HFF-Myc (cell line): ENCODE data around the gene KIAA0586.
"Not testable (repeated sequence)": the region's sequence is repeated elsewhere in the genome, so short reads cannot be mapped to it uniquely, and the experiment has no call there.

ENCODE experiments used
- DNase-seq: peaks from one replicate; pipeline ENCODE4 v3.0.0-alpha.2; 2011; ENCODE audit warnings: low read depth; ENCODE audit errors: extremely low read depth
- H3K4me3 ChIP-seq: replicated peaks from 2 replicates; pipeline ENCODE4 v1.5.1; 2011; ENCODE audit warnings: low read depth, mild to moderate bottlenecking, control low read depth, low read length
- TF ChIP-seq, protein P1 (sequence below): IDR thresholded peaks from 2 replicates; pipeline ENCODE4 v1.5.1; 2012; ENCODE audit warnings: mild to moderate bottlenecking, low read depth, low read length, control low read depth; ENCODE audit errors: missing control alignments

The KIAA0586 gene

DNA sequence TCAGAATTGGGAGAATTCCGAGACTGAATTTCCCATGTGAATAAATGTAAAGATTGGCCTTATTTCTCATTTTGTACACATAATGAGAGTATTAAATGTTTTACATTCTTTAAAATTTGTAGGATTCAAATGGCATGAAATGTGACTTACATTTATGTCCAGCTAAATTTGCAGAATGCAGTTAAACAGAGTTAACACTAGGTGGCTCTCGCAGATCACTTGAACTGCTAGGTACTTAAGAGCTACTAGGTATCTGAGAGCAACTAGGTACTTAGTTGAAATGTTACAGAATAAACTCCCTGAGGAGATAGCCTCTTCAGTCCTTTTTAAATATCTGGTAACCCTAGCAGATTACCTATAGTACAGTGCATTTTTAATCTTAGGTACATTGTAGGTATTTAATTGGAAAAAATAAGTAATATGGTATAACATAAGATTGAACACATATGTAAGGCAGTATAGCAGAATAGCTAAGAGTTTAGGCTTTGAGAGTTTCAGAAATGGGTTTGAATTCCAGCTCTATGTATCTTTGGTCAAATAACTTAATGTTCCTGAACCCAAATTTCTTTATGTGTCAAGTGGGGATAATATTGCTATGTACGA, 73.8 kb downstream of the KIAA0586 start:
- TF ChIP-seq, protein P1, sequence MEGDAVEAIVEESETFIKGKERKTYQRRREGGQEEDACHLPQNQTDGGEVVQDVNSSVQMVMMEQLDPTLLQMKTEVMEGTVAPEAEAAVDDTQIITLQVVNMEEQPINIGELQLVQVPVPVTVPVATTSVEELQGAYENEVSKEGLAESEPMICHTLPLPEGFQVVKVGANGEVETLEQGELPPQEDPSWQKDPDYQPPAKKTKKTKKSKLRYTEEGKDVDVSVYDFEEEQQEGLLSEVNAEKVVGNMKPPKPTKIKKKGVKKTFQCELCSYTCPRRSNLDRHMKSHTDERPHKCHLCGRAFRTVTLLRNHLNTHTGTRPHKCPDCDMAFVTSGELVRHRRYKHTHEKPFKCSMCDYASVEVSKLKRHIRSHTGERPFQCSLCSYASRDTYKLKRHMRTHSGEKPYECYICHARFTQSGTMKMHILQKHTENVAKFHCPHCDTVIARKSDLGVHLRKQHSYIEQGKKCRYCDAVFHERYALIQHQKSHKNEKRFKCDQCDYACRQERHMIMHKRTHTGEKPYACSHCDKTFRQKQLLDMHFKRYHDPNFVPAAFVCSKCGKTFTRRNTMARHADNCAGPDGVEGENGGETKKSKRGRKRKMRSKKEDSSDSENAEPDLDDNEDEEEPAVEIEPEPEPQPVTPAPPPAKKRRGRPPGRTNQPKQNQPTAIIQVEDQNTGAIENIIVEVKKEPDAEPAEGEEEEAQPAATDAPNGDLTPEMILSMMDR = peak; percentile 68

DNA sequence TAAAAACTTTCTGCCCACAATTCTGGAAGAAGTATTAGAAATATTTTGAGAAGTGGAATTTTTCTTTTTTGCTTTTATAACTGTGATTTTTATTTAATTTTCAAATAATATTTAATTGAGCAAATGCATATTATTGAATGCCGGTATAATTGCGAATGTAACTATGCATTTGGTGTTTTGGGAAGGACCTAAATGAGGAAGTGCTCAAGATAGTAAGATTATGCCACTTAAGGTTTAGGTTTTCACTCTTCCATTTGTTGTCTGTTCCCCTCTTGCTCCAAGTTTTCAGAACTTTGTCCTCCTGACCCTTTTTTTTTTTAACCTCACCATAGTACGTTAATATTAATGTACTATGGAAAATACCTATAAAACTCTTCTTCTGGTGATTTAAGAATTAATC, 85.8 kb downstream of the KIAA0586 start:
- H3K4me3 ChIP-seq = no peak overlapping the region
- DNase-seq = no peak
- TF ChIP-seq, protein P1 = no peak

More for the DNA sequence above, 73.8 kb downstream of the KIAA0586 start:
- peak; percentile 36 for DNase-seq
- H3K4me3 ChIP-seq = no peak overlapping the region

DNA sequence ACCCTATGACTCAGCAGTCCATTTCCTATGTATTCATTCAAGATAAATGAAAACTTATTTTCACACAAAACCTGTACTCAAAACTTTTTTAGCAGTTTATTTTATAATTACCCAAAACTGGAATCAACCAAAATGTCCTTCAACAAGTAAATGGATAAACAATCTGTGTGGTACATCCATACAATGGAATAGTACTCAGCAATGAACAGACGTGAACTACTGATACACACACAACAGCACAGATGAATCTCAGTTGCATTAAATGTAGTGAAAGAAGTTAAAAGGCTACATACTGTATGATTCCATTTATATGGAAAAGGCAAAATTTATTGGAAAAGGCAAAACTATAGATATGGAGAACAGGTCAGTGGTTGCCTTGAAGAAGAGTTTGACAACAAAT, 90.1 kb downstream of the KIAA0586 start:
- no peak for DNase-seq
- H3K4me3 ChIP-seq = no peak overlapping the region
- TF ChIP-seq, protein P1 = no peak

DNA sequence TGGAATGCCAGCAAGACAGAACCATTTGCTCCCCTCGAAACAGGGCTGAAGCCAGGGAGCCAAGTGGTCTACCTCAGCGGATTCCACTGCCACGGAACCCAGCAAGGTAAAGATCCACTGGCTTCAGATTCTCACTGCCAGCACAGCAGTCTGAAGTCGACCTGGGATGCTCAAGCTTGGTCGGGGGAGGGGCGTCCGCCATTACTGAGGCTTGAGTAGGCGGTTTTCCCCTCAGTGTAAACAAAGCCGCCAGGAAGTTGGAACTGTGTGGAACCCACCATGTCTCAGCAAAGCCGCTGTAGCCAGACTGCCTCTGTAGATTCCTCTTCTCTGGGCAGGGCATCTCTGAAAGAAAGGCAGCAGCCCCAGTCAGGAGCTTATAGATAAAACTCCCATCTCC, 98.2 kb downstream of the KIAA0586 start:
- H3K4me3 ChIP-seq, DNase-seq: not testable (repeated sequence)

DNA sequence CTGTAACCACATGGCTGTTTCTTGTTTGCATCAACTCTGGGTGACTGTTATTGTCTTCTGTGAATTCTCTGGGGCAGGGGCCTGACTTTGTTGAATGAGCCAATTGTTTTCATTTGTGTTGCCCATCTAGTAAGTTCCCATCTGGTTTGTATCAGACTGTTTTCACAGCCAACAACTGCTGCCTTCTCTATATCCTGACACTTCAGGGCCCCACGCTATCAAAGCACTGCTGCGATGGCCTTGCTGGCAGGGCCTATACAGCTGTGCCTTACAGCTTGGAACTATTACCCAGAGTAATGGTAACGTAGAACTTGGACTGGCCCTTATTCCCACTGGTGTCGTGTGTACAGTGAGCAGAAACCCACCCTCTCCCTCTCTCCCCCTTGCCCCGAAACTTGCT, 105.9 kb downstream of the KIAA0586 start:
- H3K4me3 ChIP-seq = no peak overlapping the region
- peak; percentile 7 for DNase-seq
- TF ChIP-seq, protein P1 = no peak

DNA sequence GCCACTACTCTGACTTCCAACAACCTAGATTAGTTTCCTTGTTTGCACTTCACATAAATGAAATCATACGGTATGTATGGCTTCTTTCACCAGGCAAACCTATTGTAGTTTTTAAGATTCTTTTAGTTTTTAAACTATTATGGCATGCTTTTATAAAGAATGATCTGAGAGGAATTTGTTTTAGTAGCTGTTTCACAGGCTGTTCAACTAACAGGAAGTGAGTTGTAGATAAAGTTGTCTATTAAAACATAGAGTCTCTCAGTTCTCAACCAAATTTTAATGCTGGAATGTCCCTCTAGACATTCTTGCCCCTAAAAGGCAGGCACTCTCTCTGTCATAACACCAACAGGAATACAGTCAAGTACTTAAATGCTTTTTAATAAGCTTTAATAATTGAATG, 107.5 kb downstream of the KIAA0586 start:
- H3K4me3 ChIP-seq = no peak overlapping the region
- DNase-seq = no peak

DNA sequence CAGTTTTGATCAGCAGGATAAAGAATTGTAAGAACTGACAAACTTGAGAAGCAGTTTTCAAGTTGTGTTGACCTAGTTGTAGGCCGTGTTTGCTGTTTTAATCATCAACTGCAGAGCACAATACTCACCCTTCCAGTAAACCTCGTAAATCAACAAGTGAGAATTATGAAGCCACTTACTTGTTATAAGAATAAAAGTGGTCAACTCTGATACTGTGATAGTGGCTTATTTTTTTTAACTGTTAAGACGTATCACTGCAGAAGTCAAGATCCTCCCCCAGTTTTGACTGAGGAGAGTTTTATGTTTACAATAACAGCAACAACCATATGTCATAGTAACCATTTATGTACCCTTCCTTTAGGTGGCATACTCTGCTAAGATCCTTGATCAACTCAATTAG, 109.5 kb downstream of the KIAA0586 start:
- TF ChIP-seq, protein P1 = no peak
- DNase-seq = no peak
- H3K4me3 ChIP-seq = no peak overlapping the region

More for the DNA sequence above, 107.5 kb downstream of the KIAA0586 start:
- TF ChIP-seq, protein P1 = no peak
